ENCODE measurements around the gene TIMM22. TPM values are rescaled to one million over a fixed set of nuclear protein-coding genes. Genes with fewer than 3 reads are reported as not detected.
"Not testable (repeated sequence)": the region's sequence is repeated elsewhere in the genome, so short reads cannot be mapped to it uniquely, and the experiment has no call there.

Gene TIMM22
- total RNA-seq, 1 experiment from 2014 or later, result 17.7 TPM

GRCh38 chr17:1042486-1042885 is 45.6 kb downstream of the TIMM22 start:
- ChIA-PET CTCF (no interaction called here), POLR2A (ENCODE audit: unreplicated experiment) (no interaction called here)
- no peaks in the 10 kb centered on the region for H3K9me3 ChIP-seq (ENCODE audit: low read length)
- no peak overlapping the region for H3K9ac ChIP-seq (ENCODE audit: low read length)
- no peaks in the 10 kb centered on the region for H3K27me3 ChIP-seq (ENCODE audit: low read length)
- intact Hi-C loops (cut with micrococcal nuclease), result no loop called here
- no TSS peak for BruUV-seq (replicated peaks)
- H3K36me3 ChIP-seq (ENCODE audit: low read depth, low read length), result 0 out of 2 replicates have a peak, but pooled peaks cover 6% of the 10 kb centered on the region
- H3F3A ChIP-seq (ENCODE audit: low read length, unreplicated experiment), result no peaks in the 10 kb centered on the region
- H3K4me3 ChIP-seq (ENCODE audit: low read length), result no peak overlapping the region
- no peaks in the 10 kb centered on the region for H3K4me1 ChIP-seq (ENCODE audit: insufficient read depth, low read length)
- H3K4me2 ChIP-seq (ENCODE audit: low read length), result no peak overlapping the region
- ATAC-seq (no peak), DNase-seq (no peak)
- TF ChIP-seq EZH2phosphoT487 (IDR thresholded peaks at IDR 0.05; ENCODE audit: borderline replicate concordance, low read length), result no peak
- TF ChIP-seq CTCF (conservative IDR thresholded peaks at IDR 0.05; ENCODE audit: low read depth, low read length), result no peak
- TF ChIP-seq EZH2 (IDR thresholded peaks at IDR 0.05; ENCODE audit: low read length, unreplicated experiment), result no peak
- H4K20me1 ChIP-seq (ENCODE audit: low read length), result no peaks in the 10 kb centered on the region
- H3K79me2 ChIP-seq (ENCODE audit: low read length), result no peaks in the 10 kb centered on the region
- no peaks in the 10 kb centered on the region for H3K9me2 ChIP-seq (replicated peaks; ENCODE audit: low read length)
- H3K27ac ChIP-seq (ENCODE audit: low read length), result no peak overlapping the region
- H2AFZ ChIP-seq (ENCODE audit: low read length), result no peak overlapping the region

- H3K9me3 ChIP-seq (ENCODE audit: low read length), result no peaks in the 10 kb centered on the region
- no peak for TF ChIP-seq EZH2 (IDR thresholded peaks at IDR 0.05; ENCODE audit: low read length, unreplicated experiment)
- H3K79me2 ChIP-seq (ENCODE audit: low read length), result no peaks in the 10 kb centered on the region
- H3K4me2 ChIP-seq (ENCODE audit: low read length), result no peak overlapping the region
- no peaks in the 10 kb centered on the region for H3K27me3 ChIP-seq (ENCODE audit: low read length)
- H3K9me2 ChIP-seq (replicated peaks; ENCODE audit: low read length), result no peaks in the 10 kb centered on the region
- no peak for ATAC-seq
- H3K4me1 ChIP-seq (ENCODE audit: insufficient read depth, low read length), result no peaks in the 10 kb centered on the region
- H3F3A ChIP-seq (ENCODE audit: low read length, unreplicated experiment), result no peaks in the 10 kb centered on the region
- no peak overlapping the region for H3K9ac ChIP-seq (ENCODE audit: low read length)
- no TSS peak for BruUV-seq (replicated peaks)
- no peaks in the 10 kb centered on the region for H4K20me1 ChIP-seq (ENCODE audit: low read length)
- ChIA-PET POLR2A (ENCODE audit: unreplicated experiment) (no interaction called here), CTCF (no interaction called here)
- H3K4me3 ChIP-seq (ENCODE audit: low read length), result no peak overlapping the region
- intact Hi-C loops (cut with micrococcal nuclease), result no loop called here
- H3K27ac ChIP-seq (ENCODE audit: low read length), result no peak overlapping the region
- H2AFZ ChIP-seq (ENCODE audit: low read length), result no peak overlapping the region
- DNase-seq, result no peak
- 0 out of 2 replicates have a peak, but pooled peaks cover 6% of the 10 kb centered on the region for H3K36me3 ChIP-seq (ENCODE audit: low read depth, low read length)
These were observed 46.8 kb downstream of the TIMM22 start for GRCh38 chr17:1043601-1044251.

- H3K27ac ChIP-seq (ENCODE audit: low read length); H4K20me1 ChIP-seq (ENCODE audit: low read length); ATAC-seq; H3K9me3 ChIP-seq (ENCODE audit: low read length); intact Hi-C loops (cut with micrococcal nuclease); H2AFZ ChIP-seq (ENCODE audit: low read length); BruUV-seq (replicated peaks); H3K9ac ChIP-seq (ENCODE audit: low read length); H3K79me2 ChIP-seq (ENCODE audit: low read length); H3K36me3 ChIP-seq (ENCODE audit: low read depth, low read length); H3K4me1 ChIP-seq (ENCODE audit: insufficient read depth, low read length); H3K9me2 ChIP-seq (replicated peaks; ENCODE audit: low read length); H3K4me2 ChIP-seq (ENCODE audit: low read length); H3K27me3 ChIP-seq (ENCODE audit: low read length); DNase-seq; CTCF ChIA-PET; POLR2A ChIA-PET (ENCODE audit: unreplicated experiment); H3K4me3 ChIP-seq (ENCODE audit: low read length); H3F3A ChIP-seq (ENCODE audit: low read length, unreplicated experiment): not testable (repeated sequence)
These were observed 47.6 kb downstream of the TIMM22 start for GRCh38 chr17:1044387-1045009.
